Kidney epithelial cell (primary cell): Measurements from ENCODE around the gene GRIA4. TPM values are rescaled to one million over a fixed set of nuclear protein-coding genes. Genes with fewer than 3 reads are reported as not detected.

Source experiments
- DNase-seq: peaks from one replicate; pipeline ENCODE4 v3.0.0-alpha.2; 2010; ENCODE audit warnings: low read depth
- H3K27me3 ChIP-seq: 2 replicates; pipeline ENCODE4 v1.6.0; 2011; ENCODE audit warnings: low read length; ENCODE audit not compliant: control insufficient read depth, insufficient read depth
- H3K36me3 ChIP-seq: 2 replicates; pipeline ENCODE4 v1.5.1; 2011; ENCODE audit warnings: low read length; ENCODE audit not compliant: control insufficient read depth, insufficient read depth
- H3K4me3 ChIP-seq: 2 replicates; pipeline ENCODE4 v1.5.1; 2011; ENCODE audit warnings: low read depth, mild to moderate bottlenecking, control low read depth, low read length
- total RNA-seq: library from RNA; depleted of rRNA; stranded (reverse); fragments of >200 nt; gene quantifications from 2 replicates; pipeline ENCODE4 v1.2.3, GENCODE V29; 2015
- TF ChIP-seq, protein P1 (sequence below): IDR thresholded peaks from 2 replicates; pipeline ENCODE4 v1.5.1; 2011; ENCODE audit warnings: mild to moderate bottlenecking, moderate library complexity, low read length, control low read depth, inconsistent platforms; ENCODE audit not compliant: insufficient read depth, poor library complexity, severe bottlenecking

The GRIA4 gene
- total RNA-seq, 1 donor from 2014 or later: not detected

DNA sequence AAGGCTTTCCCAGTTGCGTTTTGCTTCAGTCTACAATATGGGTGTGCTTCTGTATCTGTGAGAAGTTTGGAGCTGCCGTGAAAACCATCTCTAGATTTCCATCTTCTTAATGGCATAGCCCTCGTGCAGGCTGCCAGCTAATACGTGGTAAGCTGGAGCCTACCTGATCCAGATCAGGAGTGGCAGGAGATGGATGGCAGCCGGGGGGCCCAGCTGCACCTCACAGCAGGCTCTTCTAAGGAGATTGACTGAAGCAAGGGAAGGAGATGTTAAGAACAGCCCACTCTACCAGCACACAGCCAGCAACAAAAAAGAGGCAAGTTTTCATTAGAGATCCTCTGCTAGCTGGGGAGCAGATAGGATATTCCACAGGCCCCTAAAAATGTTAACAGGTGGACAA, 296.6 kb downstream of the GRIA4 start:
- no peaks in the 10 kb centered on the region for H3K36me3 ChIP-seq
- H3K27me3 ChIP-seq: no peaks in the 10 kb centered on the region
- TF ChIP-seq, protein P1, sequence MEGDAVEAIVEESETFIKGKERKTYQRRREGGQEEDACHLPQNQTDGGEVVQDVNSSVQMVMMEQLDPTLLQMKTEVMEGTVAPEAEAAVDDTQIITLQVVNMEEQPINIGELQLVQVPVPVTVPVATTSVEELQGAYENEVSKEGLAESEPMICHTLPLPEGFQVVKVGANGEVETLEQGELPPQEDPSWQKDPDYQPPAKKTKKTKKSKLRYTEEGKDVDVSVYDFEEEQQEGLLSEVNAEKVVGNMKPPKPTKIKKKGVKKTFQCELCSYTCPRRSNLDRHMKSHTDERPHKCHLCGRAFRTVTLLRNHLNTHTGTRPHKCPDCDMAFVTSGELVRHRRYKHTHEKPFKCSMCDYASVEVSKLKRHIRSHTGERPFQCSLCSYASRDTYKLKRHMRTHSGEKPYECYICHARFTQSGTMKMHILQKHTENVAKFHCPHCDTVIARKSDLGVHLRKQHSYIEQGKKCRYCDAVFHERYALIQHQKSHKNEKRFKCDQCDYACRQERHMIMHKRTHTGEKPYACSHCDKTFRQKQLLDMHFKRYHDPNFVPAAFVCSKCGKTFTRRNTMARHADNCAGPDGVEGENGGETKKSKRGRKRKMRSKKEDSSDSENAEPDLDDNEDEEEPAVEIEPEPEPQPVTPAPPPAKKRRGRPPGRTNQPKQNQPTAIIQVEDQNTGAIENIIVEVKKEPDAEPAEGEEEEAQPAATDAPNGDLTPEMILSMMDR: no peak
- no peak for DNase-seq
- H3K4me3 ChIP-seq: no peak overlapping the region

DNA sequence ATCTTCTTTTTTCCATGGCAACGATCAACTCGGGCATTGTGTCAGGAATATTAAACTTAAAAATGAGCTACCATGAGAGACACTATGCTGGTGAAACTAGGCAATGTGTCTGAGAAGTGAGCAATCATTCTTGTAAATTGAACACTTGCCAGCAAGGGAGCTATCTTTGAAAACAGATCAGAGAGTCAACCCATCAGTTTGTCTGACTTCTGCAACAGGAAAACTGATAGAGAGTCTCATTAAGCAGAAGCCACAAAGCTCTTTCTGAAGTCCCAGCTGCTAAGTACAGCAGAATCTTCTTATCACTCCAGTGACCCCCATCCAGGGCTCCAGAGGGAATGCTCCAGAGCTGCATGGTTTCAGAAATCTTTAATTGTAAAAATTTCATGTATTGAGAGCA, 297.4 kb downstream of the GRIA4 start:
- no peaks in the 10 kb centered on the region for H3K36me3 ChIP-seq
- TF ChIP-seq, protein P1: no peak

DNA sequence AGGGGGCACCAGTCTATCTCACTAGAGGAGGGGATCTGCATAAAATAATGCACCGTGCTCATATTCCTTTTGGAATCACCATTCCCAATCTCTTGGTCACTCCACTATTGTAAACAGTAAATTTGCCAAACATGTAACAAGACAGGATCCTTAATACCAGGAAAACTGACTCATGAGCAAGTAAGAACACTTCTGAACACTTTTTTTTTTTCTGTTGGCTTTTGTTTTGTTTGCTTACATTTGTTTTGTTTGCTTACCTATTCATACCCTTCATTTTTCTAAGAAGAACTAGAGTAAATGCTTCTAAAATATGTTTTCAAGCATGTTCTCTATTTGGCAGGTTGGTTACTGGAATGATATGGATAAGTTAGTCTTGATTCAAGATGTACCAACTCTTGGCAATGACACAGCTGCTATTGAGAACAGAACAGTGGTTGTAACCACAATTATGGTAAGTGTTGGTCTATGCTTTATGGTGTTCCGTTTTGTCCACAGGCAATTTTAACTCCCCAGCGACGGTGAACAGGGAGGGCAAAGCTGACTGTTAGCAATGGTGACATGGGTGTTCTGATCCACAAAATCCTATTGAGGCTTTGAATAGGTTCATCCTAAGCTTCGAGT, 300.3 kb downstream of the GRIA4 start:
- no peak for DNase-seq
- H3K4me3 ChIP-seq: no peak overlapping the region
- H3K27me3 ChIP-seq: no peaks in the 10 kb centered on the region
- TF ChIP-seq, protein P1: no peak
- no peaks in the 10 kb centered on the region for H3K36me3 ChIP-seq

More for the DNA sequence above, 297.4 kb downstream of the GRIA4 start:
- Histone ChIP-seq H3K27me3 (no peaks in the 10 kb centered on the region), H3K4me3 (no peak overlapping the region)
- DNase-seq: no peak

DNA sequence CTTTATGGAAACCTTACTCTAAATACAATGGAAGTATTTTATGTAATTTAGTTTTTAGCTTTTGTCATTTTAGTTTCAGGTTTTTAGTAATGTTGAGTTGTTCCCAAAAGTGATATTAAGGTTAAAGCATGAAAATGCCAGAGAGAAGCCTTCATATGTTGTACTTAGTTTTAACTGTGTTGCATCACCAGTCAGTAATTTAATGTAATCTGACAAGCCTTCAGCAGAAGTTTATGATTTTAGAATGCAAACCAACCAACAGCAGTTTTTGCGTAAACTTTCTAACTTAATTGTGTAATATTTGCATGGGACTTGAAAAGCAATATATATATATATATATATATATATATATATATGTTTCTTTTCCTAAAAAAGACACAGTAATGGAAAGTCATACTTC, 301.6 kb downstream of the GRIA4 start:
- H3K36me3 ChIP-seq: no peaks in the 10 kb centered on the region
- no peak for DNase-seq
- TF ChIP-seq, protein P1: no peak
- H3K4me3 ChIP-seq: no peak overlapping the region
- H3K27me3 ChIP-seq: no peaks in the 10 kb centered on the region

DNA sequence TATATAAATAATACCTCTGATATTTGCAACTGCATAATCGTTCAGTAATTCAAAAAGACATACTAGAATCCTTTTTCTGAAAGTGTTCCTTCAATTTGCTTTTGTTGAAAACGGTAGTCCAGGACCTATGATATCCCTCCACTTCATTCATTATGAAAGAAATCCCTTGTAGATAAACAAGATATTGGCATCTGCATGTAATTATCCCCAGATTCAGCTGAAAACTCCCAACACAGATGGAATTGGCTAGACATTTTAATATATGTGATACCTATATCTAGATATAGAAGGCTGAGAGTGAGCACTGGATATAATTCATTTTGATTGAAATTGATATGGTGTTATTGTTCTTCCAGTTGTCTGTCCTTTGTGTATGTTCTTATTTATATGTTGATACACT, 302.8 kb downstream of the GRIA4 start:
- Histone ChIP-seq H3K4me3 (no peak overlapping the region), H3K27me3 (no peaks in the 10 kb centered on the region), H3K36me3 (no peaks in the 10 kb centered on the region)
- TF ChIP-seq, protein P1: no peak
- DNase-seq: no peak

DNA sequence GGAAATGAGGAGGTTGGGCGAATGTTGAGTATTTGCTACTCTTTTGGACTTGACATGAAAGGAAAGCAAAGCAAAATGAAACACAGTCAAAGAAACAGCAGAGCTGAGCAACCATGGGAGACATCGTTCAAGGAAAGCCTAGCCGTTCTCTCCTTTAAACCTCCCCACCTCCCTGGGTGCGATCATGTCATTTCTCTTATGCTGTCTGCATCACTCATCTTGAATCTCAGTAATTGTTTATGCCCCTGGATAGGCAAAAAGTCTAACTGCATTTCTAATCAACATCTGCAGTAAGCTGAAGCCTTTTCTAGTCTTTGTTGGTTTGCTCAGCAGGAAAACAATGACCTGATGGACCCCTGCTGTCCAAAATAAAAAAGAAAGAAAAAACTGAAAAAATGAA, 305.1 kb downstream of the GRIA4 start:
- no peak for DNase-seq
- H3K4me3 ChIP-seq: no peak overlapping the region
- TF ChIP-seq, protein P1: no peak
- H3K27me3 ChIP-seq: no peaks in the 10 kb centered on the region
- H3K36me3 ChIP-seq: no peaks in the 10 kb centered on the region
